ENCODE data around the gene SBK1. TPM values are rescaled to one million over a fixed set of nuclear protein-coding genes. Genes with fewer than 3 reads are reported as not detected.

The SBK1 gene
- total RNA-seq, 1 experiment from 2014 or later, result 19.2 TPM

Other genes starting within 250 kb of the SBK1 start
- gene GSG1L, start 228.8 kb upstream of the SBK1 start, total RNA-seq (2021; ENCODE audit: unreplicated experiment), result not detected
- 162 TPM for gene XPO6, start 80.6 kb upstream of the SBK1 start, total RNA-seq (2021; ENCODE audit: unreplicated experiment)
- gene NPIPB6, start 71.0 kb downstream of the SBK1 start, total RNA-seq (2021; ENCODE audit: unreplicated experiment), result 2.1 TPM
- 104 TPM for gene EIF3CL, start 111.3 kb downstream of the SBK1 start, total RNA-seq (2021; ENCODE audit: unreplicated experiment)
- 0.20 TPM for gene NPIPB7, start 179.8 kb downstream of the SBK1 start, total RNA-seq (2021; ENCODE audit: unreplicated experiment)
- 19.9 TPM for gene CLN3, start 199.5 kb downstream of the SBK1 start, total RNA-seq (2021; ENCODE audit: unreplicated experiment)
- gene APOBR, start 202.1 kb downstream of the SBK1 start, total RNA-seq (2021; ENCODE audit: unreplicated experiment), result 0.05 TPM
- gene IL27, start 214.3 kb downstream of the SBK1 start, total RNA-seq (2021; ENCODE audit: unreplicated experiment), result not detected
- 2.2 TPM for gene NUPR1, start 246.4 kb downstream of the SBK1 start, total RNA-seq (2021; ENCODE audit: unreplicated experiment)

Data from HCT116 (cell line).